Measurements from ENCODE around the gene XKR3.
"Not testable (repeated sequence)": the region's sequence is repeated elsewhere in the genome, so short reads cannot be mapped to it uniquely, and the experiment has no call there.

XKR3 gene

GRCh38 chr22:16734271-16734670 lies 90.9 kb downstream of the XKR3 start:
- not testable (repeated sequence) for DNase-seq
